Left lobe of liver (tissue), 2 donors: ENCODE results near the gene HIVEP3. TPM values are rescaled to one million over a fixed set of nuclear protein-coding genes. Genes with fewer than 3 reads are reported as not detected.
A peak's percentile ranks its signal among the peaks of the same experiment; 100 is the strongest.
"Not testable (repeated sequence)": the region's sequence is repeated elsewhere in the genome, so short reads cannot be mapped to it uniquely, and the experiment has no call there.

Experiments
- ATAC-seq: fragments of 200-7000 bp; cut with Tn5 transposase; one replicate; pipeline ENCODE4 v1.9.1; 2020; ENCODE audit warnings: mild to moderate bottlenecking, moderate library complexity
- DNase-seq: peaks from one replicate; pipeline ENCODE4 v3.0.0-alpha.2; 2020; ENCODE audit warnings: low spot score
- total RNA-seq: library from RNA; stranded (reverse); gene quantifications from one replicate; pipeline ENCODE4 v1.2.1, GENCODE V29; 2021
- donor health status: DM: no; HTN: no; CAD: no; lungs with moderate emphysema.
- donor health status: DM: no; HTN: yes; CAD: no.

Gene HIVEP3
- total RNA-seq, 1 donor from 2014 or later: 2.6 TPM

GRCh38 chr1:41580021-41580420 is 338.7 kb downstream of the HIVEP3 start:
- ATAC-seq (no peak), DNase-seq (no peak)

DNA sequence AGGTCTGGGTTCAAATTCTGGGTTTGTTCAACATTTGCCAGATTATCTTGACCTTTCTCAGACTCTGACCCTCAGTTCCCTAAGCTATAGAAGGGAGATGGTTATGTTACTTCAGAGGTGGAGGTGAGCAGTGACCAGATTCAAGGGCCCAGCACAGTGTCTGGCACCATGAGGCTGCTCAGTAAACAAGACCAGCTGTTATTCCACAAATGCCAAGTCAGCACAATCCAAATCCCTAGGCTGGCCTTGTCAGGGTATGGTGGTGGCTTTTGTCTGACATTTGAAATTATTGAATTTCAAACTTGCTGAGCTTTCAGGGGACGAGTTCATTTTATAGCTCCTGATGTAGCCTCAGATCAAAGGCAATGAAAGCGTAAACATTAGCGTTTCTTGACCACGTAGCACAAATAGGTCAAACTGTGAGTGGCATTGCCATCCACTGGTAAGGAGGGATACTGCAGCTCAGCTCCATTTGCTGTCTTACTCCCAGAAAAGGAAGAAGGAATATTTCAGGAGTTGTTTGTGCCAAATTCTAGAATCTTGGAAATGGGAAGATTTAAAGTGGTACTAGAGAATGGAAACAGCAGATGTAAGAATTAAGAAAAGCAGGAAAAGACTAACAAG is 339.9 kb downstream of the HIVEP3 start:
- peak; percentile 68 for ATAC-seq

DNA sequence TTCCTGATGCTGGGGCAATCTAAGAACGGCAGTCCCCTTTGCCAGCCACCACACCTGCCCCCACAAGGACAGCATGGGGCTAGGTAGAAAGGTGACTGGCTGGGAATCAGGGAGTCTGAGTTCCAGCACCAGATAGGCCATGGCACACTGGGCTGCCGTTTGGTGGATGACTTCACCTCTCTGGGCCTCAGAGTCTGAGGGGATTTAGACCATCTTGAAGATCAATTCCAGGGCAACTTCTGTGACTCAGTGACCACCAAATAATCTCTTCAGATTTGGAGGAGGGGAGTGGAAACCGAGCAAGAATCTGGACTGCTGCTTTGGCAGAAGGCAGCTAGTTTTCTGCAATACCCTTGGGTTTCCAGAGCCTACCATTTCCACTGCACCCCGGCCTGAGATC is 342.1 kb downstream of the HIVEP3 start:
- DNase-seq: peak; percentile 33
- ATAC-seq: no peak

More for the DNA sequence above, 339.9 kb downstream of the HIVEP3 start:
- DNase-seq: peak; percentile 32

- ATAC-seq (no peak), DNase-seq (peak; percentile 23)
Observed at GRCh38 chr1:41576206-41576605, 342.5 kb downstream of the HIVEP3 start.

DNA sequence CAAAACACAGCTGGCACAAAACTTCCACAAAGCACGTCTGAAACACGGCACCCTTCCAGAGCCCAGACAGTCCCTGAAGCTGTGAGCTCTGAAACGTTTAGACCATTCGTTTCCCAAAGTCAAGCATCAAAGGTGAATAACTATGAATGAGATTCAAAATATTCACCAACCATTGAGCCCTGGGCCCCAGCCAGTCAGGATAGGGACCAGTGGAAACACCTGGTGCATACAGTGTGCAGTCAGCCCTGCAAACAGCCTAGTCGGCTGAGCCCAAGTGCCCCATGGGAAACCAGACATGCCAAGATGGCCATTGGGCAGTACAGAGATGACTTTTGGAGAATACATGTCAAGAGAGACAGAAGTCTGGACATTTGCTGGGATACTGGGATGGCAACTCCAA is 343.9 kb downstream of the HIVEP3 start:
- no peak for ATAC-seq
- DNase-seq: no peak

GRCh38 chr1:41573785-41574713 is 344.7 kb downstream of the HIVEP3 start:
- peak; percentile 97 for ATAC-seq
- DNase-seq: peak; percentile 75

DNA sequence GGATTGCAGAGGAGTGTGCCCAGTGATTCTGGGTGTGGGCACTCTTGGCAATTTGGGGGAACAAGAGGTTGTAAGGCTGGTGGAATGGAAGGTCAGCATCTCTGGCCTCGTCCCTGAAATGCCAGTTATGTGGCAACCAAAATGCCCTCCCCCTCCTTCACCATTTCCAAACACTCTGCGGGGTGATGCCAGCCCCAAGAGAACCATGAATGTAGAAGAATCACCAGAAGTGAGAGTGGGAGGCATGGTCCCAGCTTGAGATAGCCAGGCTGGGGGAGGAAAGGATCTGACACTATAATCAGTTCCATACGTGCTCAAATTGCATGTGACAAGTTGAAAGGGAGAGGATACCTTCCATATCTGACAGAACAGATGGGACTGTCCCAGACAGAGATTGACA is 345.5 kb downstream of the HIVEP3 start:
- DNase-seq: peak; percentile 14
- no peak for ATAC-seq

DNA sequence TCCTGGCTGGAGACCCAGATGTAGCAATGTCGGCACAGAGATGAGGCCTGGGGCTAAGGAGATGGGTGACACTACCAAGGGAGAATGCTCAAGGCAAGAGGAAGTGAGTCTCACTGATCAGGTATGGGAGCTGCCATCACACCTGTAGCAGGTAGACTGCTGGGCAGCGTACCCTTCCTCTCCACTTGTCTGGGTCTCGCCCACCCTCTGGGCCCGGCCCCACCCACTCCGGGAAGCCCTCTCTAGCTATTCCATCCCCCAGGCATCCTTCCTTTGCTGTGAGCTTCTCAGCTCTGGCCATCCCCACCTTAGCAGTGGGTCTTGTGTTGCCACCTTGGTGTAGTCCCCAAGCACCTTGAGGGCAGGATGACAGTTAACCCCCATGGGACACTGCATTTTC is 346.5 kb downstream of the HIVEP3 start:
- ATAC-seq (no peak), DNase-seq (peak; percentile 15)

DNA sequence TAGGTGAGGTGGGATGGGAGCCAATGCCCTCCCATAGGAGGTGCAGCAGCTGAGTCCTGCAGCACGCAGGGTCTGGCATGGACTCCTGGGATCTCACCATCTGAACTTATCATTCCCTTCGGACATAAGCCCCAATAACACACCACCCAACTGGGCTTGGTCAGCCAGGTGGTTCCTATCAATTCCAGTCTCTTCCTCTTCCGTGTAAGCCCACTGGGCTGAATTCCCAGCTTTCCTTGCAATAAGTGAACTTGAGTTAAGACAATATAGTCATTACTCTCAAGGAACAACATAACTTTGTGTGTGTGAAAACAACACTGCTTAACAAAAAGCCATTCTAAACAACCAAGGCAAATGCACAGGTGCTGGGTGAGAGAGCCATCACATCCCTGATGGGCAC is 347.7 kb downstream of the HIVEP3 start:
- DNase-seq: peak; percentile 30
- ATAC-seq: no peak

DNA sequence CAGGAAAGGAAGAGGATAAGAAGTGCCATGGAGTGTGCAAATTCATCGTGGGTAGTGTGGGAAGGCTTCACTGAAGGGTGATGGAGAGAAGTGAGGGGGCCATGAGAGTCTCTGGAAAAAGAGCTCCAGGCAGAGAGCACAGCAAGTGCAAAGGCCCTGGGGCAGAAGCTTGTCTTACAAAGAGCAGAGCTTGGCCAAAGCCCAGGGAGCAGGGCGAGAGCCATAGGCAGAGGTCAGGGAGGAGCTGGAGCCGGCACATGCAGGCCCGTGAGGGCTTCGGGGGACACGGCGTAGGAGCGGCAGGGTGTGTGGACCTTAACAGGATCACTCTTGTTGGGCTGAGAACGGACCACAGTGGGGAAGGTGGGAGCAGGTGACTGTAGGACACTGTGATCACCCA is 350.5 kb downstream of the HIVEP3 start:
- DNase-seq (peak; percentile 26), ATAC-seq (no peak)

DNA sequence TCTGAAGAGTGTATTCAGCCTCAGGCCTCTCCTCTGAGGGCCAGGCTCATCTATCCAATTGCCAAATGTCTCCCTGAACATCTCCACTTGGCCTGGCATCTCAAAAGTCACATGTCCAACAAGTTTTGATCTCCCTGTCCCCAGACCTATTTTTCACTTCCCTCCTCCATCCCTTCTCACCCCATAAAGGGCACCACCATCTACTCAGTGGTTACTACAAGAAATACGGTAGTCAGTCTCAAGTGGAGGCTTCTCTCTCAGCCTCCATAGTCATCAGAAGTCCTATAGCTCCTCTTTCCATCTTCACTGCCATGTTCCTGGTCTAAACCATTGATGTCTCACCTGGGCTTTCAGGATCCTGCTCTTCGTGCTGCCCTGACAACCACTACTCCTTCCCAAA is 351.8 kb downstream of the HIVEP3 start:
- no peak for ATAC-seq
- no peak for DNase-seq

- no peak for ATAC-seq
- peak; percentile 22 for DNase-seq
Observed at GRCh38 chr1:41566274-41566885, 352.3 kb downstream of the HIVEP3 start.

- DNase-seq (peak; percentile 23), ATAC-seq (no peak)
Observed at GRCh38 chr1:41564741-41565475, 353.8 kb downstream of the HIVEP3 start.

DNA sequence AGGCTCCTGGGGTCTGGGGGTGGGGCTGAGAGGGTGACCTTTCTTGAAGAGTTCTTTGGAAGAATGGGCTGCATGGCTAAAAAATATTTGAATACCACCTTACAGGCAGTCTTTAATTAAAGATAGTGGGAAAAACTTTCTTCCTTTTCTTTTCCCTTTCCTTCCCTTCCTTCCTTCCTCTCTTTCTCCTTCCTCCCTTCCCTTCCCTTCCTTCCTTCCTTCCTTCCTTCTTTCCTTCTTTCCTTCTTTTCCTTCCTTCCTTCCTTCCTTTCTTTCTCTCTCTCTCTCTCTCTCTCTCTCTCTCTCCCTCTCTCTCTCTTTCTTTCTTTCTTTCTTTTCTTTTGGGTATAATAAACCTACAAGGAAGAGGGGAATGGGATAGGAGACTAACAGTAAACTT is 356.4 kb downstream of the HIVEP3 start:
- no peak for ATAC-seq
- DNase-seq: no peak

DNA sequence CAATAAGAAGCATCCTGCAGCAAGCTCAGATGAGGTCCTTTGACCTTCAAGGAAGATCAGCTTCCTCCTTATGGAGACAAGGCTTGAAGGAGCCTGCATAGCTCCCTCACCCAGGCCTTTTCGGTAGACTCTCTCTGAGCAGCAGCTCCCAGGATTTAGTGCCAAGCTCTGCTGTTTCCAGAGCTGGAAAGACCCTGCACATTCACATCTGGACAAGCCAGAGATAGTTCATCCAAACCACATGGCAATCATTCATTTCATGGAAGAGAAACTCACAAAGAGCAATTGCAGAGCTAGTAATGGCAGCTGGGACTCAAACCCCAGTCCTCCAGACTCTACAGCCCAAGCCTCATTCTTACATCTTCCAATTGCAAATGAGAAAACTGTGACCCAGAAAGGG is 357.8 kb downstream of the HIVEP3 start:
- no peak for ATAC-seq

DNA sequence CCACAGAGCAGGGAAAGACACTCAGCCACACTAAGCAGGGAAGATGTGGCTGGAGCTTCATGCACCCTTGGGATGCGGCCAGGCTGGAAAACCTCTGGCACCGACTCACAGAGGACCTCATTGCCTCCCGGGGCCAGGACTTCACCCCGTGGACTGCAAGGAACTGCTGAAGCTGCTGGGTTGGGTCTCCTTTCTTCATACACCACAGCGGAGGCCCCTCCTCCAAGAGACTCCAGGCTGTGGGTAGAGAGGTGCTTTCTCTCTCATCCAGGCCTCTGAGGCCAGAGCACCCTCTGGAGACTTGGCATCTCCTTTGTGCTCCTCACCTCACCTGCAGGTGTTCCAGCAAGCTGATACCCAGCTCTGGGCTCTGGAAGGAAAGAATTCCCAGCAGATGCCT is 358.2 kb downstream of the HIVEP3 start:
- ATAC-seq (peak; percentile 10), DNase-seq (peak; percentile 41)

More for the DNA sequence above, 357.8 kb downstream of the HIVEP3 start:
- no peak for DNase-seq

DNA sequence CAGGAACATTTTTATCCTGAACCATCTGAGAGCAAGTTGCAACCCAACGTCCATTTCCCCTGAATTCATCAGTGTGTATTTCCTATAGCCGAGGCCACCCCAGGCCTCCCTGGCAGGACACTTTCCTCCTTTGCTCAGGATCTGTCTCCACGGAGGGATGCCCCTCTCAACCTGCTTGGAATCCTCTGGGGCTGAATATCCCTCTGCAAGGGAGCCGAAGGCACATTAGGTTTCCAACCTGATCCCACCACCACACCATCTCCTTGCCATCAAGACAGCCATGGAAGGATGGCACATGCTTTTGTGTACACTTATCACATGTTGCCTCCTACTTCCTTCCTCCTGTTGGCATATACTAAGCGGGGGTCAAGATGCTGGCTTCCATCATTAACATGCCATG is 359.4 kb downstream of the HIVEP3 start:
- no peak for ATAC-seq
- no peak for DNase-seq

- DNase-seq (peak; percentile 38), ATAC-seq (peak; percentile 10)
Observed at GRCh38 chr1:41558761-41559171, 360.0 kb downstream of the HIVEP3 start.

GRCh38 chr1:41557751-41558455 is 360.8 kb downstream of the HIVEP3 start:
- ATAC-seq (no peak), DNase-seq (peak; percentile 39)

- DNase-seq: peak; percentile 16
- ATAC-seq: not testable (repeated sequence)
Observed at GRCh38 chr1:41554746-41555145, 364.0 kb downstream of the HIVEP3 start.
